GM12878 (cell line): ENCODE results near the gene DAGLA. TPM values are rescaled to one million over a fixed set of nuclear protein-coding genes. Genes with fewer than 3 reads are reported as not detected.

Source experiments
- ATAC-seq: fragments of 200-7000 bp; cut with Tn5 transposase; 3 replicates; pipeline ENCODE4 v1.9.1; 2020; ENCODE audit warnings: mild to moderate bottlenecking, moderate library complexity
- BruUV-seq: library from RNA; stranded (reverse); fragments of 400-500 nt; replicated peaks from 2 replicates; lab custom pipeline; 2021; lab: Mats Ljungman, UMichigan
- CTCF ChIA-PET: fragments of 300-600 bp; sonication (Branson Sonifier 250); formaldehyde crosslinking; extraction: SDS; loops from one replicate; lab custom pipeline; 2021; ENCODE audit warnings: inconsistent platforms; lab: Yijun Ruan, JAX
- POLR2A ChIA-PET: fragments of 350-600 bp; formaldehyde crosslinking; extraction: SDS; loops from one replicate; lab custom pipeline; 2021; ENCODE audit warnings: inconsistent platforms; lab: Charles Lee
- RAD21 ChIA-PET: fragments of 300-600 bp; sonication (Branson Sonifier 250); formaldehyde crosslinking; loops from one replicate; lab custom pipeline; 2023; ENCODE audit warnings: antibody characterized with exemption; ENCODE audit not compliant: unreplicated experiment; lab: Charles Lee
- SMC1A ChIA-PET: fragments of 300-600 bp; sonication (Branson Sonifier 250); formaldehyde crosslinking; loops from one replicate; lab custom pipeline; 2023; ENCODE audit not compliant: unreplicated experiment, uncharacterized antibody; lab: Charles Lee
- DNase-seq: peaks from one replicate; pipeline ENCODE4 v3.0.0-alpha.2; 2011; ENCODE audit warnings: low read depth, low spot score
- FAIRE-seq: peaks from 3 replicates; lab custom pipeline; 2011; peaks lifted over from hg19 to GRCh38; lab: Jason Lieb, UNC
- H2AFZ ChIP-seq: 2 replicates; pipeline ENCODE4 v1.6.0; 2011; ENCODE audit warnings: low read depth, low read length, control low read depth; ENCODE audit not compliant: control insufficient read depth
- H3K27ac ChIP-seq: 2 replicates; pipeline ENCODE4 v1.5.1; 2011; ENCODE audit warnings: control low read depth; ENCODE audit not compliant: control insufficient read depth, insufficient read depth
- H3K27me3 ChIP-seq, 2 experiments: replicated peaks in 1 of 2; 2 replicates each; pipeline versions ENCODE4 v1.6.0 to v1.6.1; 2011; ENCODE audit warnings: low read length in 1 of 2; ENCODE audit not compliant: control insufficient read depth in 2 of 2, insufficient read depth in 2 of 2
- H3K36me3 ChIP-seq, 2 experiments: 2 replicates each; pipeline ENCODE4 v1.5.1; 2011; ENCODE audit warnings: low read length in 1 of 2; ENCODE audit not compliant: control insufficient read depth in 2 of 2, insufficient read depth in 2 of 2
- H3K4me1 ChIP-seq: 2 replicates; pipeline ENCODE4 v1.6.1; 2011; ENCODE audit warnings: mild to moderate bottlenecking, low read length, moderate library complexity, mixed read lengths; ENCODE audit not compliant: control insufficient read depth, insufficient read depth
- H3K4me2 ChIP-seq: 2 replicates; pipeline ENCODE4 v1.6.0; 2011; ENCODE audit warnings: control low read depth; ENCODE audit not compliant: control insufficient read depth, insufficient read depth
- H3K4me3 ChIP-seq: fragments of 200-600 bp; sonication (generic); 2 replicates; pipeline ENCODE4 v1.5.1; 2016
- H3K79me2 ChIP-seq: 2 replicates; pipeline ENCODE4 v1.6.0; 2011; ENCODE audit warnings: low read length; ENCODE audit not compliant: control insufficient read depth, insufficient read depth
- H3K9ac ChIP-seq: 2 replicates; pipeline ENCODE4 v1.8.0; 2011; ENCODE audit warnings: low read length, control low read depth, mixed read lengths; ENCODE audit not compliant: control insufficient read depth, insufficient read depth
- H3K9me3 ChIP-seq: replicated peaks from 3 replicates; pipeline ENCODE4 v1.5.1; 2011; ENCODE audit warnings: mild to moderate bottlenecking, low read length; ENCODE audit not compliant: control insufficient read depth, insufficient read depth
- H4K20me1 ChIP-seq: 2 replicates; pipeline ENCODE4 v1.6.0; 2011; ENCODE audit not compliant: control insufficient read depth, insufficient read depth
- CBFB ChIP-seq: IDR thresholded peaks from 2 replicates; pipeline ENCODE4 v1.6.1; 2016; ENCODE audit warnings: antibody characterized with exemption, low read depth
- CHD2 ChIP-seq: IDR thresholded peaks from 2 replicates; pipeline ENCODE4 v1.6.1; 2011; ENCODE audit warnings: low read depth, low read length, improper control_type of control experiment, borderline replicate concordance
- HDGF ChIP-seq: fragments of 450-650 bp; IDR thresholded peaks from 2 replicates; pipeline ENCODE4 v1.6.1; 2016; ENCODE audit warnings: antibody characterized with exemption
- NR2C2 ChIP-seq: IDR thresholded peaks from 2 replicates; pipeline ENCODE4 v1.6.1; 2011; ENCODE audit warnings: borderline replicate concordance, low read depth; ENCODE audit not compliant: control insufficient read depth, insufficient read length
- POLR2A ChIP-seq: IDR thresholded peaks from 2 replicates; pipeline ENCODE4 v1.6.1; 2011; ENCODE audit warnings: low read depth, mild to moderate bottlenecking, low read length
- RUNX3 ChIP-seq: IDR thresholded peaks from 2 replicates; pipeline ENCODE4 v1.6.1; 2012; ENCODE audit warnings: low read length, inconsistent platforms
- SPI1 ChIP-seq: IDR thresholded peaks from 2 replicates; pipeline ENCODE4 v1.6.1; 2011; ENCODE audit warnings: low read depth, mild to moderate bottlenecking, low read length, moderate library complexity, borderline replicate concordance; ENCODE audit not compliant: insufficient read depth
- SREBF1 ChIP-seq: IDR thresholded peaks from 2 replicates; pipeline ENCODE4 v1.6.1; 2012; ENCODE audit warnings: mild to moderate bottlenecking, low read length
- WGBS: methylation state at CpG from one replicate; pipeline ENCODE4 v1.1.6; 2016; ENCODE audit warnings: low lambda C conversion rate; ENCODE audit not compliant: insufficient replicate concordance, insufficient coverage; ENCODE audit errors: missing lambda C conversion rate; 5-methylcytosine and 5-hydroxymethylcytosine counted together
- in situ Hi-C: fragments of 300-500 bp; cut with MboI; formaldehyde crosslinking; loops from 9 replicates; pipeline ENCODE4 v1.14.3; 2018; ENCODE audit warnings: mixed read lengths
- intact Hi-C: fragments of 100-400 bp; cut with micrococcal nuclease; formaldehyde crosslinking; loops from one replicate; pipeline ENCODE4 v1.14.2; 2022; ENCODE audit not compliant: unreplicated experiment
- polyA plus RNA-seq, 11 experiments: library from polyadenylated mRNA; depleted of rRNA in 4 of 11; unstranded in 6 of 11; stranded (reverse) in 5 of 11; fragments of >200 nt; fragmentation: Nextera tagmentation in 4 of 11; fragmentation: Illumina TruSeq in 1 of 11; extraction: Ambion mirVana in 4 of 11; extraction: Trizol in 1 of 11; gene quantifications; 1 replicate in 1 of 11; 2 replicates in 10 of 11; pipeline versions ENCODE4 v1.2.1 to v1.2.3, GENCODE V29; 2011 to 2016; ENCODE audit warnings: inconsistent platforms in 2 of 11, missing spikeins in 2 of 11, low read depth in 1 of 11
- total RNA-seq, 4 experiments: library from RNA; depleted of rRNA in 3 of 4; stranded (reverse); fragments of >200 nt in 3 of 4; fragmentation: Illumina TruSeq in 1 of 4; extraction: Trizol in 1 of 4; gene quantifications; 2 replicates each; pipeline versions ENCODE4 v1.2.1 to v1.2.3, GENCODE V29; 2013 to 2021
- TF ChIP-seq, protein P1 (sequence below): IDR thresholded peaks from 2 replicates; pipeline ENCODE4 v1.6.1; 2012; ENCODE audit warnings: low read depth, low read length, improper control_type of control experiment
- TF ChIP-seq, protein P2 (sequence below): fragments of 450-650 bp; IDR thresholded peaks from 2 replicates; pipeline ENCODE4 v1.6.1; 2017; ENCODE audit warnings: mild to moderate bottlenecking, moderate library complexity

DAGLA gene
- total and polyA plus RNA-seq, 10 of the 15 experiments (the other 5 are each of a cell fraction or from before 2014, with no cell fraction given) = 0.05 TPM; not detected in 9

GRCh38 chr11:61706452-61707400, 26.5 kb downstream of the DAGLA start:
- in situ Hi-C loops = no loop called here
- no peaks in the 10 kb centered on the region for H3K36me3 ChIP-seq
- WGBS = 39% methylated on average over 27 of the region's 27 CpGs
- H3K4me1 ChIP-seq = no peaks in the 10 kb centered on the region
- no peak overlapping the region for H2AFZ ChIP-seq
- peaks cover 0 to 2% of the 10 kb centered on the region in 2 experiments; a peak in 1 of 4 replicates for H3K27me3 ChIP-seq
- DNase-seq (no peak), ATAC-seq (no peak), FAIRE-seq (no peak)
- TF ChIP-seq CHD2 (no peak), SPI1 (no peak), HDGF (no peak), CBFB (no peak), RUNX3 (no peak), POLR2A (no peak), SREBF1 (no peak), NR2C2 (no peak)
- TF ChIP-seq, protein P1, sequence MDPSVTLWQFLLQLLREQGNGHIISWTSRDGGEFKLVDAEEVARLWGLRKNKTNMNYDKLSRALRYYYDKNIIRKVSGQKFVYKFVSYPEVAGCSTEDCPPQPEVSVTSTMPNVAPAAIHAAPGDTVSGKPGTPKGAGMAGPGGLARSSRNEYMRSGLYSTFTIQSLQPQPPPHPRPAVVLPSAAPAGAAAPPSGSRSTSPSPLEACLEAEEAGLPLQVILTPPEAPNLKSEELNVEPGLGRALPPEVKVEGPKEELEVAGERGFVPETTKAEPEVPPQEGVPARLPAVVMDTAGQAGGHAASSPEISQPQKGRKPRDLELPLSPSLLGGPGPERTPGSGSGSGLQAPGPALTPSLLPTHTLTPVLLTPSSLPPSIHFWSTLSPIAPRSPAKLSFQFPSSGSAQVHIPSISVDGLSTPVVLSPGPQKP = no peak
- TF ChIP-seq, protein P2, sequence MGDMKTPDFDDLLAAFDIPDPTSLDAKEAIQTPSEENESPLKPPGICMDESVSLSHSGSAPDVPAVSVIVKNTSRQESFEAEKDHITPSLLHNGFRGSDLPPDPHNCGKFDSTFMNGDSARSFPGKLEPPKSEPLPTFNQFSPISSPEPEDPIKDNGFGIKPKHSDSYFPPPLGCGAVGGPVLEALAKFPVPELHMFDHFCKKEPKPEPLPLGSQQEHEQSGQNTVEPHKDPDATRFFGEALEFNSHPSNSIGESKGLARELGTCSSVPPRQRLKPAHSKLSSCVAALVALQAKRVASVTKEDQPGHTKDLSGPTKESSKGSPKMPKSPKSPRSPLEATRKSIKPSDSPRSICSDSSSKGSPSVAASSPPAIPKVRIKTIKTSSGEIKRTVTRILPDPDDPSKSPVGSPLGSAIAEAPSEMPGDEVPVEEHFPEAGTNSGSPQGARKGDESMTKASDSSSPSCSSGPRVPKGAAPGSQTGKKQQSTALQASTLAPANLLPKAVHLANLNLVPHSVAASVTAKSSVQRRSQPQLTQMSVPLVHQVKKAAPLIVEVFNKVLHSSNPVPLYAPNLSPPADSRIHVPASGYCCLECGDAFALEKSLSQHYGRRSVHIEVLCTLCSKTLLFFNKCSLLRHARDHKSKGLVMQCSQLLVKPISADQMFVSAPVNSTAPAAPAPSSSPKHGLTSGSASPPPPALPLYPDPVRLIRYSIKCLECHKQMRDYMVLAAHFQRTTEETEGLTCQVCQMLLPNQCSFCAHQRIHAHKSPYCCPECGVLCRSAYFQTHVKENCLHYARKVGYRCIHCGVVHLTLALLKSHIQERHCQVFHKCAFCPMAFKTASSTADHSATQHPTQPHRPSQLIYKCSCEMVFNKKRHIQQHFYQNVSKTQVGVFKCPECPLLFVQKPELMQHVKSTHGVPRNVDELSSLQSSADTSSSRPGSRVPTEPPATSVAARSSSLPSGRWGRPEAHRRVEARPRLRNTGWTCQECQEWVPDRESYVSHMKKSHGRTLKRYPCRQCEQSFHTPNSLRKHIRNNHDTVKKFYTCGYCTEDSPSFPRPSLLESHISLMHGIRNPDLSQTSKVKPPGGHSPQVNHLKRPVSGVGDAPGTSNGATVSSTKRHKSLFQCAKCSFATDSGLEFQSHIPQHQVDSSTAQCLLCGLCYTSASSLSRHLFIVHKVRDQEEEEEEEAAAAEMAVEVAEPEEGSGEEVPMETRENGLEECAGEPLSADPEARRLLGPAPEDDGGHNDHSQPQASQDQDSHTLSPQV = no peak
- ChIA-PET POLR2A (no interaction called here), CTCF (interaction anchor here (0.6 kb wide), 1 partner anchor 8 kb away, joined by 3 read pairs; no protein-coding TSS in a partner anchor), RAD21 (interaction anchor here (1.4 kb wide), 1 partner anchor 68 kb away, joined by 3 read pairs; no protein-coding TSS in a partner anchor), SMC1A (no interaction called here)
- H3K79me2 ChIP-seq = no peaks in the 10 kb centered on the region
- no peak overlapping the region for H3K9ac ChIP-seq
- H3K4me3 ChIP-seq = no peak overlapping the region
- H3K27ac ChIP-seq = no peak overlapping the region
- H3K4me2 ChIP-seq = no peak overlapping the region
- BruUV-seq = no TSS peak
- H3K9me3 ChIP-seq = no peaks in the 10 kb centered on the region
- intact Hi-C loops = no loop called here
- no peaks in the 10 kb centered on the region for H4K20me1 ChIP-seq
